ENCODE data around the gene CYP2A6.
"Not testable (repeated sequence)": the region's sequence is repeated elsewhere in the genome, so short reads cannot be mapped to it uniquely, and the experiment has no call there.

Gene CYP2A6, protein sequence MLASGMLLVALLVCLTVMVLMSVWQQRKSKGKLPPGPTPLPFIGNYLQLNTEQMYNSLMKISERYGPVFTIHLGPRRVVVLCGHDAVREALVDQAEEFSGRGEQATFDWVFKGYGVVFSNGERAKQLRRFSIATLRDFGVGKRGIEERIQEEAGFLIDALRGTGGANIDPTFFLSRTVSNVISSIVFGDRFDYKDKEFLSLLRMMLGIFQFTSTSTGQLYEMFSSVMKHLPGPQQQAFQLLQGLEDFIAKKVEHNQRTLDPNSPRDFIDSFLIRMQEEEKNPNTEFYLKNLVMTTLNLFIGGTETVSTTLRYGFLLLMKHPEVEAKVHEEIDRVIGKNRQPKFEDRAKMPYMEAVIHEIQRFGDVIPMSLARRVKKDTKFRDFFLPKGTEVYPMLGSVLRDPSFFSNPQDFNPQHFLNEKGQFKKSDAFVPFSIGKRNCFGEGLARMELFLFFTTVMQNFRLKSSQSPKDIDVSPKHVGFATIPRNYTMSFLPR

GRCh38 chr19:40850277-40850676 lies at the start of gene CYP2A6:
TSS of gene CYP2A6 (minus strand) at chr19:40850447. CDS start at chr19:40850426, 21 bp downstream.
- DNase-seq, result not testable (repeated sequence)

DNA sequence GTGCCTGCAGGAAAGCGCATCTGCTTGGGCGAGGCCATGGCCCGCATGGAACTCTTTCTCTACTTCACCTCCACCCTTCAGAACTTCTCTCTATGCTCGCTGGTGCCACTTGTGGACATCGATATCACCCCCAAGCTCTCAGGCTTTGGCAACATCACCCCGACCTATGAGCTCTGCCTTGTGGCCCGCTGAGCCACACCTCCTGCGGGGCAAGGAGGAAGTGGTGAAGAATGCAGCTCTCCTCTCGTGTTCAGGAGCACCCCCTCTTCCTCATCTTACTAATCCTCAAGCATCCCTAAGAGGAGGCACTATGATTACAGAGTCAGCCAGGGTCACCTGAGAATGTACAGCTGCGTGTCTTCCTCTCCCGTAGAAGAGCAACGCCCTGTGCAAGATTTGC lies 49.7 kb upstream of the CYP2A6 start:
- DNase-seq, result not testable (repeated sequence)

GRCh38 chr19:40896843-40897789 lies 46.9 kb upstream of the CYP2A6 start:
- DNase-seq, result not testable (repeated sequence)

DNA sequence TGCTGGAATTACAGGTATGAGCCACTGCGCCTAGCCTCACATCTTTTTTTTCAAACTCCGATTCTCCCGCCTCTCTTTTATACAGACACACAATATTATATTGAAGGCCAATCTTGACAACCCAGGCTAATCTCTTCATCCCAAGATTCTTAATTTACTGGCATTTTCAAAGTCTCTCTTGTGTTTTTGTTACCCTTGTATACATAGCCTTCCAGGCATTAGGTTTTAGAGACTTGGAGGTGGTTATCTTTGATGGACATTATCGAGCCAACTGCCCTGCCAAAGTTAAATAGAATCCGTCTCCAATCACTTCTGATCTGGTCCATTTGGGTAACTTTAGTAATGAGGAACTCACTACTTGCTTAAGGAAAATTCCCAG lies 46.2 kb upstream of the CYP2A6 start:
- DNase-seq, result no peak

DNA sequence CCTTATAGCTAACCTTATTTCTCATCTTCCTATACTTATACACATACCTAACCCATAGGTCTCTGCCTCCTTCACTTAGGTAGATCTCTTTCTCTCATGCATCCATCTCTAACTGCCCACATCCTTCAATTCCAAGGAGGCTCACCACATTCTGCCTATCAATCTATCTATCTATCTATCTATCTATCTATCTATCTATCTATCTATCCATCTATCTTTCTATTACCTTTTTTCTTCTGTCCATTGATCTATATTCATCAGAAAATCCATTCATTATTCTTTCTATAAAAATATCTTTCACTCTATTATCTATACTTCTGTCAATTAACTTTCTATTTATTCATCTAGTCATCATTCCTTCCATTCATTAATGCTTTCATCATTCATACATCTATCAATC lies 42.9 kb upstream of the CYP2A6 start:
- DNase-seq, result no peak

- no peak for DNase-seq
Observed at GRCh38 chr19:40889366-40889765, 39.1 kb upstream of the CYP2A6 start.

- DNase-seq, result no peak
Observed at GRCh38 chr19:40888191-40888590, 37.9 kb upstream of the CYP2A6 start.

- DNase-seq, result not testable (repeated sequence)
Observed at GRCh38 chr19:40884187-40884931, 34.1 kb upstream of the CYP2A6 start.

DNA sequence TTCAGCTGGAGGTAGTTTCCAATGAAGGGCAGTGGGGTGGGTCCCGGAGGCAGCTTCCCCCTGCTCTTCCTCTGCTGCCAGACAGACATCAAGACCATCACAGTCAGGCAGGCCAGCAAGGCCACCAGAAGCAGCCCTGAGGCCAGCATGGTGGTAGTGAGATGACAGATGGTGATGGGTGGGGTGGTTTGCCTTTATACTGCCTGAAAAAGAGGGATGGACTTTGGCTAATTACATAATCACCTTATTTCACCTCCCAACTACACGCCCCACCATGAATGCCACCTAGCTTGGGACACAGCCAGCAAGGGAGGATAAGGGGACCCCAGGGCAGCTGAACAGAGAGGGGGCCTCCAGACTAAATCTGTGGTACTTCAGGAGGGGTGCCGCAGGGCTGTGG lies 31.8 kb upstream of the CYP2A6 start, which contains the start of gene CYP2A7:
TSS of gene CYP2A7 (minus strand) at position 170 of the 400 bp plus-strand sequence. CDS start at position 149, 21 bp downstream.
- DNase-seq, result not testable (repeated sequence)

DNA sequence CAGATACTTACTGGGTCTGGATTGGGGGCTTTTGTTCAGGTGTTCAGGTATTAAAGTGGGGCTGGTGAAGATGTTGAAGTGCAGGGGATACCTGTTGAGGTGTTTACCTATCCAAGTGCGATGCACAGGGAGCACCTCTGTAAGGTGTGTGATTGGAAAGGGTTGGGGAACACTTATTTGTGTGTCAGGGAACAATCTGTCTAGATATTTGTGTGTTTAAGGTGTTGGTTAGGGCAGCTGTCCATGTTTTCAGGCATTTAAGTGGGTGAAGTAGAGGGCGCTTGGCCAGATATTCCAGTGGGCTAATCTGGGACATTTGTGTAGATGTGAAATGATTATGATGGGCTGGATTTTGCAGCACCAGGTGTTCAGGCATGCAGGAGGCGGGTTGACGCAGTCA lies 29.1 kb upstream of the CYP2A6 start:
- not testable (repeated sequence) for DNase-seq

DNA sequence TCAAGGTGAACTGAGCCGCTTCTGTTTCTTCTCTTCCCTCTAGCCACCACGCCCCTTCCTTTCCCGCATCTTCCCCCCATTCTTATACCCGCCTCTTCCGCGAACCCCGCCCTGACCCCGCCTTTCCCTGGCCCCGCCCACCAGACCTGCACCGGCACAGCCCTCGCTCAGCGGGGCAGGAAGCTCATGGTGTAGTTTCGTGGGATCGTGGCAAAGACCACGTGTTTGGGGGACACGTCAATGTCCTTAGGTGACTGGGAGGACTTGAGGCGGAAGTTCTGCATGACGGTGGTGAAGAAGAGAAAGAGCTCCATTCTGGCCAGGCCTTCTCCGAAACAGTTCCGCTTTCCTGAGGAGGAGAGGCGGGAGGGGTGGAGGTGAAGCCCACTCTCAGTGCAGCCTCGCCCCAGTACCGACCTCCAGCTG lies 25.3 kb upstream of the CYP2A6 start:
- not testable (repeated sequence) for DNase-seq

DNA sequence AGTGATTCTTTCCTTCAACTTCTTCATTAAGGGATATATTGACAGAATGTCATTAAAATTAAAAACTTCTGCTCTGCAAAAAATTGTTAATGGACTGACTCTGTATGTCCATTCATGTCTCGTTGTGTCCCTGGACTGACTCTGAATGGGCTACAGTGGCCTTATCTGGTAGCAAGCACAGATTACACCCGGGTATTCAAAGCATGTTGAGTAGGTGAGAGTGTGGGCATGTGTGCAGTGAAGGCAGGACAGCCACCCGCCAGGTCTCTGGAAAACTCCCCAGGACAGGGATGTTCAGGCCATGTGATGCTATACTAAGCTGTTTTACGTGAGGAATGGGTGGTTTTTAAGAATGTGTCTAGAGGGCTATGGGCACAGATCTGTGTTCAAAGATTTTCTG lies 24.6 kb upstream of the CYP2A6 start:
- not testable (repeated sequence) for DNase-seq

- DNase-seq, result not testable (repeated sequence)
Observed at GRCh38 chr19:40873873-40874272, 23.6 kb upstream of the CYP2A6 start.

DNA sequence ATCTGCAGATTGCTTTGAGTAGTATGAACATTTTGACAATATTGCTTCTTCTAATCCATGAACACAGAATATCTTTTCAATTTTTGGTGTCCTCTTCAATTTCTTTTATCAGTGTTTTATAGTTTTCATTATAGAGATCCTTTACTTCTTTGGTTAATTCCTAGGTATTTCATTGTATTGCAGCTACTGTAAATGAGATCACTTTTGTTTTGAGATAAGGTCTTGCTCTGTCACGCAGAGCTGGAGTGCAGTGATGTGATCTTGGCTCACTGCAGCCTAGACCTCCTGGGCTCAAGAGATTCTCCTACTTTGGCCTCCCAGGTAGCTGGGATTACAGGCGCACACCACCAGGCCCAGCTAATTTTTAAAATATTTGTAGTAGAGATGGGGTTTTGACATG lies 22.0 kb upstream of the CYP2A6 start:
- no peak for DNase-seq

DNA sequence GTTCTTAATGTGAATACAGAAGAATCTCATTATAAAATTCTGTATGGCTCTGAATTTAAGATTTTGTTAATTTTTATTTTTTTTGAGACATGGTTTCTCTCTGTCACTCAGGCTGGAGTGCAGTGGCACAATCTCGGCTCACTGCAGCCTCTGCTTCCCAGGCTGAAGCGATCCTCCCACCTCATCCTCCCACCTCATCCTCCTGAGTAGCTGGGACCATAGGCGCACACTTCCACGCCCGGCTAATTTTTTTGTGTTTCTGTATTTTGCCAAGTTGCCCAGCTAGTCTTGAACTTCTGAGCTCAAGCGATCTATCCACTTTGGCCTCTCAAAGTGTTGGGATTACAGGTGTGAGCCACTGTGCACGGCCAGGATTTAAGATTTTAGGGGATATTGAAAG lies 17.5 kb upstream of the CYP2A6 start:
- no peak for DNase-seq

- not testable (repeated sequence) for DNase-seq
Observed at GRCh38 chr19:40864739-40865496, 14.7 kb upstream of the CYP2A6 start.

- DNase-seq, result no peak
Observed at GRCh38 chr19:40862785-40863184, 12.5 kb upstream of the CYP2A6 start.

DNA sequence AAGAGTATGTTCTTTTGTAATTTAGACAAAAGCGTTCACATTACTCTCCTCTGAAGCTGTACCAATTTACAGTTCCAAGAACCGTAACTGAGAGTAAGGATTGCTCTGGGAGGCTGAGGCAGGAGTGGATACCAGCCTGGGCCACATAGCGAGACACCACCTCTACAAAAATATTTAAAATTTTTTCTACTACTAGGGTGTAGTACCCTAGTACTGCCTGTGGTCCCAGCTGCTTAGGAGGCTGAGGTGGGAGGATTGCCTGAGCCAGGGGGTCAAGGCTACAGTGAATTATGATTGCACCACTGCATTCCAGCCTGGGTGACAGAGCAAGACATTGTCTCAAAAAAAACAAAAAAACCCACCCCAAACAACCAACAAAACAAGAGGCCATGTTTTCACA lies 12.1 kb upstream of the CYP2A6 start:
- DNase-seq, result no peak

- no peak for DNase-seq
Observed at GRCh38 chr19:40858109-40858508, 7.9 kb upstream of the CYP2A6 start.

DNA sequence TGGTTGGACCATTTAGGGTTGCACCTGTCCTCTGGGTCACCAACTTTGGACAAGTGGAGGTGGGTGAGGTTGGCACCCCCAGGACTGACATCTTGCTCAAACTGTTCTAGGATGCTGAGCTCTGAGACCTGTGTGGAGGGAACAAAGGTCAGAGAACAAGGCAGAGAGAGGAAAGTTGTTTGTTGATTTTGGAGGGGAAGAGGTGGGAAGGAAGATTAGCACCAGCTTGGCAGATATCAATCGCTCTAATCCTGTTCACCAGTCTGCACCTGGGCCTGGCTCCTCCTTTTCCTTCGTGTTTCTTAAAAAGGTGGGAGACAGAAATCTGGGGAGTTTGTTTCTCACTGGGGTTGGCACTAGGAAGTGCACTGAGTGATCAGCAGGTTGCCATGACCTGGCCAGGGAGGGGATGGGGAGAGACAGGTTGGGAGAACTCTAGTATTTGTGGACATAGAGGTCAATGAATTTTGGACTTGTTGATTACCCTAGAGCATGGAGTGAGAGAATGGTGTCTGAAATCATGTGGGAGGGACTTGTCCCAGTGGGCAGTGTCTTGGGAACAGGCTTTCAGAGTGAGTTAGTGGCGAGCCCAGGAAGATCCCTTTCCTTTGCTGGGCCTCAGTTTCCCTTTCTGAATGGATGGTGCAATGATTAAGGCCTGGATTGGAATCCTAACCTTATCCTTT lies 2.4 kb upstream of the CYP2A6 start:
- DNase-seq, result not testable (repeated sequence)

GRCh38 chr19:40846722-40847121 lies 3.5 kb downstream of the CYP2A6 start:
- DNase-seq, result not testable (repeated sequence)

Data from SHP77 treated with DMSO at 0.1 percent for 48 hours (cell line).